Uterus (tissue), 2 donors: ENCODE measurements around the gene ZMAT5.

Experiments
- POLR2A ChIP-seq, 2 donors: fragments of 450-650 bp; IDR thresholded peaks; one replicate each; pipeline ENCODE4 v1.6.1; 2016; ENCODE audit warnings: antibody characterized with exemption in 2 of 2, mild to moderate bottlenecking in 1 of 2, moderate library complexity in 1 of 2
- TF ChIP-seq, protein P1 (sequence below), 4 experiments: fragments of 200-600 bp in 2 of 4; fragments of 450-650 bp in 2 of 4; sonication (generic) in 2 of 4; IDR thresholded peaks; one replicate each; pipeline ENCODE4 v1.5.1; 2016 to 2019; ENCODE audit warnings: antibody characterized with exemption in 4 of 4, mild to moderate bottlenecking in 2 of 4, moderate library complexity in 1 of 4

DNA sequence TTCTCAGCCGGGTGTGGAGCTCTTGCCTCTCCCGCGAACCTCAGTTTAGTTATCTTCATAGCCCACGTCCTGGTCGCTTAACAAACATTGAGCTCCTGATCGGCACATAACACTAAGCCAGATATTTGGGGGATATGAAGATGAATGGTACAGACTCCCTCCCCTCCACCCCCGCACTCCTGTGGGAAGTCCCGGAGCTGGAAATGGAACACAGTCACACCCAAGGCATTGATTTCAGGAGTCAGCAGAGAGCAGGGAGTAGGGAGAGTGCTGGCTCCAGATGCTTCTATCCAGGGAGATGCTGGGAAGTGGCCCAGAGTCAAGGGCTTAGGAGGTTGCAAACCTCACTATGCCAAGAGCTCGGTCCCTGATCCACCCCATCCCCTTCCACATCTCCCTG, 73.1 kb downstream of the ZMAT5 start:
- TF ChIP-seq POLR2A (IDR thresholded peaks at IDR 0.05): no peak
- TF ChIP-seq, protein P1, sequence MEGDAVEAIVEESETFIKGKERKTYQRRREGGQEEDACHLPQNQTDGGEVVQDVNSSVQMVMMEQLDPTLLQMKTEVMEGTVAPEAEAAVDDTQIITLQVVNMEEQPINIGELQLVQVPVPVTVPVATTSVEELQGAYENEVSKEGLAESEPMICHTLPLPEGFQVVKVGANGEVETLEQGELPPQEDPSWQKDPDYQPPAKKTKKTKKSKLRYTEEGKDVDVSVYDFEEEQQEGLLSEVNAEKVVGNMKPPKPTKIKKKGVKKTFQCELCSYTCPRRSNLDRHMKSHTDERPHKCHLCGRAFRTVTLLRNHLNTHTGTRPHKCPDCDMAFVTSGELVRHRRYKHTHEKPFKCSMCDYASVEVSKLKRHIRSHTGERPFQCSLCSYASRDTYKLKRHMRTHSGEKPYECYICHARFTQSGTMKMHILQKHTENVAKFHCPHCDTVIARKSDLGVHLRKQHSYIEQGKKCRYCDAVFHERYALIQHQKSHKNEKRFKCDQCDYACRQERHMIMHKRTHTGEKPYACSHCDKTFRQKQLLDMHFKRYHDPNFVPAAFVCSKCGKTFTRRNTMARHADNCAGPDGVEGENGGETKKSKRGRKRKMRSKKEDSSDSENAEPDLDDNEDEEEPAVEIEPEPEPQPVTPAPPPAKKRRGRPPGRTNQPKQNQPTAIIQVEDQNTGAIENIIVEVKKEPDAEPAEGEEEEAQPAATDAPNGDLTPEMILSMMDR (IDR thresholded peaks at IDR 0.05): no peak
